ENCODE measurements around the gene EEIG1.

GRCh38 chr9:127979333-127980059 is 1.3 kb downstream of the EEIG1 start:
- TF ChIP-seq, protein P1, sequence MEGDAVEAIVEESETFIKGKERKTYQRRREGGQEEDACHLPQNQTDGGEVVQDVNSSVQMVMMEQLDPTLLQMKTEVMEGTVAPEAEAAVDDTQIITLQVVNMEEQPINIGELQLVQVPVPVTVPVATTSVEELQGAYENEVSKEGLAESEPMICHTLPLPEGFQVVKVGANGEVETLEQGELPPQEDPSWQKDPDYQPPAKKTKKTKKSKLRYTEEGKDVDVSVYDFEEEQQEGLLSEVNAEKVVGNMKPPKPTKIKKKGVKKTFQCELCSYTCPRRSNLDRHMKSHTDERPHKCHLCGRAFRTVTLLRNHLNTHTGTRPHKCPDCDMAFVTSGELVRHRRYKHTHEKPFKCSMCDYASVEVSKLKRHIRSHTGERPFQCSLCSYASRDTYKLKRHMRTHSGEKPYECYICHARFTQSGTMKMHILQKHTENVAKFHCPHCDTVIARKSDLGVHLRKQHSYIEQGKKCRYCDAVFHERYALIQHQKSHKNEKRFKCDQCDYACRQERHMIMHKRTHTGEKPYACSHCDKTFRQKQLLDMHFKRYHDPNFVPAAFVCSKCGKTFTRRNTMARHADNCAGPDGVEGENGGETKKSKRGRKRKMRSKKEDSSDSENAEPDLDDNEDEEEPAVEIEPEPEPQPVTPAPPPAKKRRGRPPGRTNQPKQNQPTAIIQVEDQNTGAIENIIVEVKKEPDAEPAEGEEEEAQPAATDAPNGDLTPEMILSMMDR (IDR thresholded peaks at IDR 0.05) = no peak
- no peak for TF ChIP-seq EZH2 (IDR thresholded peaks at IDR 0.05; ENCODE audit: borderline replicate concordance, insufficient read depth, low read depth, low read length, poor library complexity, severe bottlenecking)

Data from B cell (primary cell).